Measurements from ENCODE around the gene CCDC184. TPM values are rescaled to one million over a fixed set of nuclear protein-coding genes. Genes with fewer than 3 reads are reported as not detected.

CCDC184 gene
- polyA plus RNA-seq, 1 of the 3 experiments (the other 2 are of a cell fraction), result 5.8 TPM

DNA sequence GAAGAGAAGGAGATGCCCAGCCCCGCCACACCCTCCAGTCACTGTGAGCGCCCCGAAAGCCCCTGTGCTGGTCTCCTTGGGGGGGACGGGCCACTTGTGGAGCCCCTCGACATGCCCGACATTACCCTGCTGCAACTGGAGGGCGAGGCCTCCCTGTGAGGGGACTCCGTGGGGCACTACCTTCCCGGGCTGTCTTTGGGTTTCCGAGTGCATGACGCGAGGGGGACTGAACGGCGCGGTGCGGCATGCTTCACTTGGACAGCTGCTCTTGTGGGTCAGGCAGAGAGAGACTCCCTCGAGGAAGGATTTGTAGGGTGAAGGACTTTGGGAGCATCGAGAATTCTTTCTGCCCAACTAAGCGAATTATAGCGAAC is 1.1 kb downstream of the CCDC184 start (continued):
- TF ChIP-seq, protein P1, sequence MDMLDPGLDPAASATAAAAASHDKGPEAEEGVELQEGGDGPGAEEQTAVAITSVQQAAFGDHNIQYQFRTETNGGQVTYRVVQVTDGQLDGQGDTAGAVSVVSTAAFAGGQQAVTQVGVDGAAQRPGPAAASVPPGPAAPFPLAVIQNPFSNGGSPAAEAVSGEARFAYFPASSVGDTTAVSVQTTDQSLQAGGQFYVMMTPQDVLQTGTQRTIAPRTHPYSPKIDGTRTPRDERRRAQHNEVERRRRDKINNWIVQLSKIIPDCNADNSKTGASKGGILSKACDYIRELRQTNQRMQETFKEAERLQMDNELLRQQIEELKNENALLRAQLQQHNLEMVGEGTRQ (IDR thresholded peaks at IDR 0.05; ENCODE audit: borderline replicate concordance, low read depth, low read length), result no peak
- TF ChIP-seq MEF2A (IDR thresholded peaks at IDR 0.05; ENCODE audit: borderline replicate concordance, low read depth), result no peak
- TF ChIP-seq FOSL2 (IDR thresholded peaks at IDR 0.05; ENCODE audit: borderline replicate concordance, low read depth), result no peak
- TF ChIP-seq NFIC (IDR thresholded peaks at IDR 0.05; ENCODE audit: borderline replicate concordance), result no peak
- TF ChIP-seq RFX5 (IDR thresholded peaks at IDR 0.05; ENCODE audit: low read length), result no peak
- TF ChIP-seq EZH2phosphoT487 (IDR thresholded peaks at IDR 0.05; ENCODE audit: borderline replicate concordance, low read depth), result no peak
- no peak for TF ChIP-seq CHD2 (IDR thresholded peaks at IDR 0.05; ENCODE audit: low read length, partially characterized antibody)
- no peak for TF ChIP-seq MXI1 (IDR thresholded peaks at IDR 0.05; ENCODE audit: low read depth, low read length)
- TF ChIP-seq, protein P2, sequence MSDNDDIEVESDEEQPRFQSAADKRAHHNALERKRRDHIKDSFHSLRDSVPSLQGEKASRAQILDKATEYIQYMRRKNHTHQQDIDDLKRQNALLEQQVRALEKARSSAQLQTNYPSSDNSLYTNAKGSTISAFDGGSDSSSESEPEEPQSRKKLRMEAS (IDR thresholded peaks at IDR 0.05; ENCODE audit: low read depth), result no peak

DNA sequence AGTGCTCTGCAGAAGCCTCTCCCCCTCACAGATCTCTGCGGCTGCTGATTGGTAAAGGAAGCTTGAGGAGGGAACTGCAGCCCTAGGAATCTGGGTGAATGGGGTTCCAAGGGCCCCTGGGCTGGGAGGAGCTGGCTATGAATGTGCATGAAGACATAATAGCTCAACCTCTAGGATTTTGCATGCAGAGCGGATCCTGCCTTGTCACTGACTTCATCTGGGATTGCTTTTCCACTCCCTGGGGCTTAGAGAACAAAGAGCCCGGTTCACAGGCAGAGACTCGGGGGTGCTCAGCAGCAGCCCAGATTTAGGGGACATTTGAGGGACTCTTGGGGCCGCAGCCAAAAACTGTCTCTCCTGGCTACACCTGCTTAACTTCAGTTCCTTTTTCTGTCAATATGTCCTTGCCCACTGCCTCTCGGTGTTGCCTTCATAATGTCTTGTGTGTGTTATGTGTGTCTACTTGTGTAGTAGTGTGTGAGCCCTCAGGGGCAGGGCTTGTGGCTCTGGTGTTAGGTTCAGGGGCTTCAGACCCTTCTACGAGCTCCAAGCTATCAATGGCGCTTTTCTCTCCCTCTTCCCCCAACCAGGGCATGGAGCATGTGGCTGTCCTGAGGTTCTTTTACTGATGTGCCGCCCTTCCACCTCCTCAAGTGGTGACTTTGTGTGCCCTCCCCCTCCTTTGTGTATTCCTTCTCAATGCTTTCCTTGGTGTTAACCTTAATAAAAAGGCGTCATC is 1.9 kb downstream of the CCDC184 start:
- Histone ChIP-seq H4K20me1 (ENCODE audit: insufficient read depth) (no peaks in the 10 kb centered on the region), H3K9me3 (no peaks in the 10 kb centered on the region), H3K27ac (ENCODE audit: low read depth in 2 of 2, low read length in 1 of 2) (no peak overlapping the region), H3F3A (replicated peaks; ENCODE audit: insufficient read depth) (no peaks in the 10 kb centered on the region), H3K79me2 (ENCODE audit: insufficient read depth) (no peaks in the 10 kb centered on the region), H3K4me1 (ENCODE audit: control insufficient read depth in 1 of 2, insufficient read depth in 2 of 2, low read depth in 1 of 2, low read length in 1 of 2) (peaks cover 9 to 26% of the 10 kb centered on the region in 2 experiments; a peak in 3 of 4 replicates), H2AFZ (ENCODE audit: low read depth) (no peak overlapping the region), H3K36me3 (replicated peaks in 1 of 2; ENCODE audit: control insufficient read depth in 1 of 2, insufficient read depth in 2 of 2, low read length in 1 of 2) (no peaks in the 10 kb centered on the region), H3K4me3 (ENCODE audit: low read depth in 2 of 2, low read length in 1 of 2) (peak overlapping the region; percentile 65 to 90; a peak in 2 of 4 replicates), H3K9me2 (no peaks in the 10 kb centered on the region), H3K9ac (no peak overlapping the region), H3K4me2 (peak overlapping the region; percentile 83), H3K27me3 (ENCODE audit: insufficient read depth) (no peaks in the 10 kb centered on the region)
- POLR2A ChIA-PET, result interaction anchor here (1.5 kb wide), 1 partner anchor 12 kb away, joined by 3 read pairs; no protein-coding TSS in a partner anchor
- TF ChIP-seq SMC3 (IDR thresholded peaks at IDR 0.05; ENCODE audit: low read depth, low read length) (no peak), TAF1 (IDR thresholded peaks at IDR 0.05; ENCODE audit: borderline replicate concordance, low read depth, low read length) (no peak), TCF12 (IDR thresholded peaks at IDR 0.05) (no peak), JUND (IDR thresholded peaks at IDR 0.05) (no peak), RCOR1 (IDR thresholded peaks at IDR 0.05; ENCODE audit: low read length) (no peak)
- TF ChIP-seq, protein P2 (IDR thresholded peaks at IDR 0.05; ENCODE audit: low read depth), result no peak
- no peak for DNase-seq
- CTCF ChIA-PET, result interaction anchor here (1.3 to 8.2 kb wide), 5 partner anchors 14 to 433 kb away, joined by 4 to 90 read pairs (median 5); partner anchors contain the start of gene ASB8
- WGBS (ENCODE audit: low lambda C conversion rate), result 91% methylated on average over 10 of the region's 10 CpGs

Data from SK-N-SH (cell line).